Islet precursor cell (in vitro differentiated cells): Measurements from ENCODE around the gene ZMYND8.
"Not testable (repeated sequence)": the region's sequence is repeated elsewhere in the genome, so short reads cannot be mapped to it uniquely, and the experiment has no call there.

Experiments used
- DNase-seq: peaks from one replicate; pipeline ENCODE4 v3.0.0-alpha.2; 2018

ZMYND8 gene

DNA sequence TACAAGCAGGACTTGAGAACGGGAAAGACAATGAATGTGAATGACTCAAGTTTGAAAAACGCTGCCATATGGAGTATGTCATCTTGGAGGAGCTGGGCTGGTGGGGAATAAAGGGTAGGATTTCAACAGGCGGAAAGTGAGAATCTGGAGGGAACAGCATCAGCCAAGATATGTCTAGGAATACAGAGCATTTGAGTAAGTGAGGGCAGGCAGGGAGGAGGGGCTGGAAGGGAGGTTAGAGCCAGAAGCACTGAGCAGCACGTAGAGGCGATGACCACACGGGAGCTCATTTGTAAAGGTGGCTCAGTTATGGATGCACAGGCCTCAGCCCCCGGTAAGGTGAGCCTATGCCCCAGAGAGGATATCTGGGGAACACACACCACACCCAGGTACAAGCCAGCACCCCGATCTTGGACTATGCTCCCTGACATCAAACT is 115.1 kb downstream of the ZMYND8 start:
- no peak for DNase-seq

DNA sequence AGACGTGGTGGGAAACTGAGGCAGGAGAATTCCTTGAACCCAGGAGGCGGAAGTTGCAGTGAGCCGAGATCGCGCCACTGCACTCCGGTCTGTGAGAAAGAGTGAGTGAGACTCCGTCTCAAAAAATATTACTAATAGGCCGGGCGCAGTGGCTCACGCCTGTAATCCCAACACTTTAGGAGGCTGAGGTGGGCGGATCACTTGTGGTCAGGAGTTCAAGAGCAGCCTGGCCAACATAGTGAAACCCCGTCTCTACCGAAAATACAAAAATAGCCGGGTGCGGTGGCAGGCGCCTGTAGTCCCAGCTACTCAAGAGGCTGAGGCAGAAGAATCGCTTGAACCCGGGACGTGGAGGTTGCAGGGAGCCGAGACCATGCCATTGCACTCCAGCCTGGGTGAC is 116.4 kb downstream of the ZMYND8 start:
- not testable (repeated sequence) for DNase-seq

- no peak for DNase-seq
Measured at GRCh38 chr20:47239719-47240067, 116.8 kb downstream of the ZMYND8 start.

- DNase-seq = no peak
Measured at GRCh38 chr20:47238780-47239718, 117.5 kb downstream of the ZMYND8 start.

DNA sequence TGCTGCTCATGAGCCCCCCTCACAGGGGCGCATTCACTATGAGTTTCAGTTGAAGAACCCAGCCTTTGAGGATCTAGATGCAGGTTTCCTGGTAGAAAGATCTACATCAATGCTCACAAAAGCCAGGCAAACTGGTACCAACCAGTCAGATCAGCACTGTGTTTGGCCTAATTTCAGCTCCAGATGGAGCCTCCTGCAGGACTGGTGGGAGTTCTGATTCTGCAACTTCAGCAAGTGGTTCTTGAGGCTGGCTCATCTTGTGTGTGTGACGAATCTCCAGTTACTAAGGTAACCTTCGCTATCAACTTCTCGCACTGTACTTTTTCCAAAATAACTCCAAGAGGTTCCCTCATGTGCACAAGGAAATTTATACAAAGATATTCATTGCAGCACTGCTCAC is 118.8 kb downstream of the ZMYND8 start:
- no peak for DNase-seq

DNA sequence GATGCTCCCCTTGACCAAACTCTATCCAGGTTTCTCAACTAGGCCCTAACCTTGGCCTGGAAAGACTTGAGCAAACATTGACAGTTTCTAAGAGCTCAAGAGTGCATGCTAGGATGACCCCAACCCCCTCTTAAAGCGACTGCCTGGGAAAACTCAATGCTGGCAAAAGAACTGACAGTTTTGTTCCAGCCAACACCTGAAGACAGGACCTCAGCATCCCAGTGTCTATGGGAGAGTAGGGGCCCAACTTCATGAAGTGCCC is 119.9 kb downstream of the ZMYND8 start:
- DNase-seq = no peak

DNA sequence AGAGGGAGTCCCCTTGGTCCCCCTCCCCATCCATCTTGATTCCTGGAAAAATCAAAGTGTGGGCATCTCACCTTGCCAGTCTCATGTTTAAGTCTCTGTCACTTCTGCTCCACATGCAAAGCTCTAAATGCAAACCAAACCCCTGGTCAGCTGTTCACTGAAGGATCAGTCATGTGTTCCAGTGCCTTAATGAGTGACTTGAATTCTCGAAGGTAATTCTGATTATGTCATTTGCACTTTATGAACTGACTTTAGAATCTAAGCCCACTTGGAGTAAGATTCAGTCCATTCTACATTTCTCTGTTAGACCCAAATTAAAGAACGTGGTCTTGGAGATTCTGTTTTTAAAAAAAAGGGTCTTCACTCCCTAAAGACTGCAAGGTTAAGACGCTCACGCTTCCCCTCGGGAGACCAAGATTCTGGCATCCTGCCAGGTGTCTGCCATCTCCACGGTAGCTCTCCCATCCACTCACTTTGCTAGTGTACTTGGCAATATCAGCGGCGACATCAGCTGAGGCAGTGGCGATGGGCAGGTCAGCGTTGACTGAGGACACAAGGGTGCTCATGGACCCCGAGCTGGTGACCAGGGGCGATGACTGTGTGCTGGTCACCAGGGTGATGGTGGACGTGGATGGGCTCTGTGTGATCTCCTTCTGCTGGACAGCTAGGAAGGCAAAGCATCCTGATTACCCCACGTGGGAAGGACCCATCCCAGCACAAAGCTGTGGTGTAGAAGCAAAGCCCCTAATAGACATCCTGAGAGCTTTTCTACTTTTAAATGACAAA is 120.5 kb downstream of the ZMYND8 start:
- no peak for DNase-seq

DNA sequence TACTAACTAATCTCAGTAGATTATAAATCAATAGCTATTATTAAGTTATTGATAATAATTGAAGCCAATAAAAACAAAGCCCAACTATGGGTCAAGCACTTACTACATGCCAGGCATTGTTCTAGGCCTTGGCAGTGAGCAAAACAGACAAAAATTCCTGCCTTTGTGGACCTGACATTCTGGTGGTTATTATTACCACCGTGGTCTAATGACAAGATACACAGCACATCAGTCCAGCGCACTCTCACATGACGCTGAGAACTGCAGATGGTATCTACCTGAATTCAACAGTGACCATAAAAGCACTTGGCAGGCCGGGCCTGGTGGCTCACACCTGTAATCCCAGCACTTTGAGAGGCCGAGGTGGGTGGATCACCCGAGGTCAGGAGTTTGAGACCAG is 121.4 kb downstream of the ZMYND8 start:
- DNase-seq = no peak

DNA sequence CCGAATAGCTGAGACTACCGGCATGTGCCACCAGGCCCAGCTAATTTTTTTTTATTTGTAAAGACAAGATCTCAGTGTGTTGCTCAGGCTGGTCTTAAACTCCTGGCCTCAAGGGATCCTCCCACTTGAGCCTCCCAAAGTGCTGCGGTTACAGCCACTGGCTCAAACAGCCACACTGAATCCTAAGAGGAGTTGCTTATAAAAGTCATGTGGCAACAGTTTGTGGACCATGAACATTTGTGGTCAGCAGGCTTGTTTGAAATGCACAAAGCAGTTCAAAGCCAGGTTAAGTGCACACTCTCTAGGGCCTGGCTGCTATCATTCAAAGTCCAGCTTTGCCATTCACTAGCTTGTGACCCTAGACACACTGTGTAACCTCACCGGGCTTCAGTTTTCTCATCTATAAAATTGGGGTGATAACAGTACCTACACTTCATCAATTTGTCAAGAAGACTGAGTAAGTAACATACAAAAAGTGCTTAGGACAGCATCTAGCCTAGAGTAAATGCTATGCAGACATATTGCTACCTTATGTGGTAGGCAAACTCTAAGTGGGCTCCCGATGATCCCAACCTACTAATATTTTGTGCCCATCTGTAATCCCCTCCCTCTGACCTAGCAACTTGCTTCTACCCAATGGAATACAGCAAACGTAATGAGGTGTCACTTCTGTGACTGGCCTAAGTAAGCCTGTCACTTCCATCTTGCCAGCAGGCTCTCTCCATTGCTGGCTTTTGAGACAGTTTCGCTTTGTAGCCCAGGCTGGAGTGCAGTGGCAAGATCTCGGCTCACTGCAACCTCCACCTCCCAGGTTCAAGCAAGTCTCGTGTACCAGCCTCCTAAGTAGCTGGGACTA is 122.9 kb downstream of the ZMYND8 start:
- no peak for DNase-seq

DNA sequence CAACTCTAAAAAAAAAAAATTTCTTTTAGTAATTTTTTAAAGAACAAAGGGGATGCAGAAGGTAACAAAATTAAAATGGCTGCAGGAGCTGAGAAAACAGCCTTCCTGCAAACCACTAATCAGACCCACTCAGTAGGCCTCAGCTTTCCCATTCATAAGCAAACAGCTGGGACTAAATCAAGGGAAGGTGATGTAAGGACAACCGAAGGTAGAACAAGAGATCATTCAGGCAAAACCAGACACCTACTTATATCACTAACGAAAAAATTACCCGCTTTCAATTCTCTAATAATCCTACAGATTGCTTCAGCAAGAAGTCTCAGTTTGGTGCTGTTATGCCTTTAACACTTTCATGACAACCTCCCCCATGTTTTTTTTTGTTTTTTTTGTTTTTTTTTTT is 124.0 kb downstream of the ZMYND8 start:
- no peak for DNase-seq

GRCh38 chr20:47231382-47232039 is 125.0 kb downstream of the ZMYND8 start:
- DNase-seq = no peak

GRCh38 chr20:47230811-47231256 is 125.7 kb downstream of the ZMYND8 start:
- no peak for DNase-seq

GRCh38 chr20:47228654-47229053 is 127.8 kb downstream of the ZMYND8 start:
- no peak for DNase-seq

GRCh38 chr20:47227576-47227975 is 128.9 kb downstream of the ZMYND8 start:
- DNase-seq = no peak

GRCh38 chr20:47227119-47227518 is 129.4 kb downstream of the ZMYND8 start:
- no peak for DNase-seq

GRCh38 chr20:47225458-47225857 is 131.0 kb downstream of the ZMYND8 start:
- no peak for DNase-seq

- DNase-seq = no peak
Measured at GRCh38 chr20:47224857-47225256, 131.6 kb downstream of the ZMYND8 start.

DNA sequence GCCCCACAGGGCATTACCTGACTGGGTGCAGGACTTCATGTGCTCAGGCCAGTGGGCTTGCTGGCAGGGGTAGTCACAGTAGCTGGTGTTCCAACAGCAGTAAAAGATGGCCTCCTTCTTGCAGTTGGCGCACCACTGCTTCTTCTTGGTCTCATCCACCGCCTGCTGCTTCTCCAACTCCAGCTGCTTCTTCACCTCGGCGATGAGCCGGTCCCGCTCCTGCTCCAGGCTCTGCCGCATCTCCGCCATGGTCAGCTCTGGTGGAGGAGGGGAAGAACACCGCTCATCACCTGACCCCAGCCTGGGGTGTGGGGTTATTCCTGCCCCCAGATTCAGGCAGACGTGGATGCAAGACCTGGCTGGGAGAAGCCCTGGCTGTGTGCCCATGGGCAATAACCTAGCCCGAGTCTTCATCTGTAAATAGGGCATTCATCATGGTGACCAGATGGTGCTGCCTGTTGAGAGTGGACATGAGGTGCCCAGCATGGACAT is 132.2 kb downstream of the ZMYND8 start:
- no peak for DNase-seq

DNA sequence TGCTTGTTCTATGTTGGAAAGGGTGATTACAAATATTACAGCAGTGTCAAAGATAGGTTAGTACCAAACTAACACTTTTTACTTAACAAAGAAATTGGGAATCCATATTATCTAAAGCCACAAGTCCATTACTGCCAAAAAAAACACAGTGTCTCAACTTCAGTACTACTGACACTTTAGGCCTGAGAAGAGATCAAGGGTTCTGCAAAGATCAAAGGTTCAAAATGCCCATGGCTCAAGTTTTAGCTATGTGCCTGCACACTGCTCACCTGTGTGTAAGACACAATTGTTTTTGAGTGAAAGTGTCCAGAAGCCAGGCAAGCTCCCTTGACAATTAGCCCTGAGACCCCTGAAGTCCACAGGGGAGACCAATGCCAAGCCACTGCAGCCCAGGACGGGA is 132.6 kb downstream of the ZMYND8 start:
- DNase-seq = no peak

GRCh38 chr20:47222468-47223119 is 133.9 kb downstream of the ZMYND8 start:
- no peak for DNase-seq

DNA sequence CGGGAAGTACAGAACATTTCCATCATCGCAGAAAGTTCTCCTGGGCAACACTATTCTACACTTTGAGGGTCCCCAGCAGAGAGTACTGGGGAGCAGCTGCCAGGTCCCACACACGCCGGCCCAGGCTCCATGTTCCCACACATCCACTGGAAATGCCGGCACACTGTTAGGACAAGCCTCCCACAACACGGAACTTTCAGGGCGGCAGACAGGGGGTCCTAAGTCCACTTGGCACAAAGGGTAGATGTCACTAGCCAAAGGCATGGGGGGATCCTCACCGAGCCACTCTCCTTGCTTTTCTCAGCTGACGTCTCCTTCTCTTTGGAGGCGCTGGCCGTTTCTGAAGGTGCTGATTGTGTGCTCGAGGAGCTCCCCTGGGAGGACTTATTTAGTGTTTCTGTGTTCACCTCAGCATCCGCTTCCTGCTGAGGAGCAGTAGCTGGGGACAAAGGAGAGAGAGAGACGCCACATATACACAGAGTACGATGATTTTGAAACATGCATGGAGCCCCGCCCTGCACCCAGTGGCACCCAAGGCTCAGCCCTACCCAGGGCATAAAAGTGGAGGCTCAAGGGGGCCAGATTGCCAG is 135.4 kb downstream of the ZMYND8 start:
- DNase-seq = no peak

GRCh38 chr20:47220161-47220582 is 136.3 kb downstream of the ZMYND8 start:
- no peak for DNase-seq
